SK-N-MC (cell line): ENCODE results near the gene PNRC1.

Experiments
- EZH2 ChIP-seq: fragments of 200-600 bp; sonication (generic); IDR thresholded peaks from one replicate; pipeline ENCODE4 v1.6.1; 2017; ENCODE audit warnings: antibody characterized with exemption
- POLR2AphosphoS5 ChIP-seq: IDR thresholded peaks from 2 replicates; pipeline ENCODE4 v1.6.1; 2012; ENCODE audit warnings: mild to moderate bottlenecking, low read depth, low read length, borderline replicate concordance

- TF ChIP-seq POLR2AphosphoS5, result no peak
- TF ChIP-seq EZH2, result no peak
Observed at GRCh38 chr6:89045011-89045387, 35.6 kb upstream of the PNRC1 start.
